ENCODE measurements around the gene NXPE3. TPM values are rescaled to one million over a fixed set of nuclear protein-coding genes. Genes with fewer than 3 reads are reported as not detected.

Gene NXPE3
- total and polyA plus RNA-seq, 10 of the 15 experiments (the other 5 are each of a cell fraction or from before 2014, with no cell fraction given), result 2.0 to 8.7 (median 5.2) TPM

GRCh38 chr3:101846709-101847108 is 67.7 kb downstream of the NXPE3 start:
- TF ChIP-seq CBFB (IDR thresholded peaks at IDR 0.05; ENCODE audit: low read depth), result no peak
- no peak; a peak in 1 of 6 replicates for TF ChIP-seq CTCF (IDR thresholded peaks at IDR 0.05 in 2 of 3, conservative IDR thresholded peaks at IDR 0.05 in 1 of 3; ENCODE audit: control insufficient read depth in 2 of 3, extremely low read depth in 1 of 3, insufficient read depth in 1 of 3, low read depth in 3 of 3, low read length in 3 of 3)
- no peak for TF ChIP-seq TAF1 (IDR thresholded peaks at IDR 0.05; ENCODE audit: borderline replicate concordance, low read depth, low read length)
- TF ChIP-seq KDM1A (IDR thresholded peaks at IDR 0.05; ENCODE audit: borderline replicate concordance), result no peak
- no peak for TF ChIP-seq IRF4 (IDR thresholded peaks at IDR 0.05; ENCODE audit: low read depth, low read length)
- no peak for TF ChIP-seq SP1 (IDR thresholded peaks at IDR 0.05; ENCODE audit: low read depth, low read length)
- no peak for TF ChIP-seq SRF (IDR thresholded peaks at IDR 0.05; ENCODE audit: low read depth in 2 of 2, low read length in 2 of 2)
- TF ChIP-seq SIX5 (IDR thresholded peaks at IDR 0.05; ENCODE audit: low read depth, low read length, severe bottlenecking), result no peak
- TF ChIP-seq REST (IDR thresholded peaks at IDR 0.05; ENCODE audit: low read depth, low read length), result no peak
- no peak for TF ChIP-seq RBBP5 (conservative IDR thresholded peaks at IDR 0.05)
- no peak for TF ChIP-seq POLR2AphosphoS5 (IDR thresholded peaks at IDR 0.05; ENCODE audit: low read length)
- TF ChIP-seq EGR1 (IDR thresholded peaks at IDR 0.05; ENCODE audit: borderline replicate concordance in 1 of 2, low read depth in 2 of 2, low read length in 2 of 2), result no peak
- no peak for TF ChIP-seq NR2F1 (conservative IDR thresholded peaks at IDR 0.05)
- Histone ChIP-seq H3K79me2 (ENCODE audit: control insufficient read depth, insufficient read depth, low read length) (peaks cover 87% of the 10 kb centered on the region), H3K27me3 (replicated peaks in 1 of 2; ENCODE audit: control insufficient read depth in 2 of 2, insufficient read depth in 2 of 2, low read length in 1 of 2) (no peaks in the 10 kb centered on the region), H3K36me3 (ENCODE audit: control insufficient read depth in 2 of 2, insufficient read depth in 2 of 2, low read length in 1 of 2) (peaks cover 2 to 3% of the 10 kb centered on the region in 2 experiments; a peak in 3 of 4 replicates), H3K4me3 (no peak overlapping the region), H3K27ac (ENCODE audit: control insufficient read depth, insufficient read depth) (no peak overlapping the region), H3K4me2 (ENCODE audit: control insufficient read depth, insufficient read depth) (0 out of 2 replicates have a peak overlapping the region, but pooled peaks have one; percentile 19), H4K20me1 (ENCODE audit: control insufficient read depth, insufficient read depth) (no peaks in the 10 kb centered on the region), H2AFZ (ENCODE audit: control insufficient read depth, low read depth, low read length) (no peak overlapping the region), H3K9ac (ENCODE audit: control insufficient read depth, insufficient read depth, low read length) (no peak overlapping the region), H3K9me3 (replicated peaks; ENCODE audit: control insufficient read depth, insufficient read depth, low read length) (peaks cover 5% of the 10 kb centered on the region; the same call in 2 of the 3 replicates), H3K4me1 (ENCODE audit: control insufficient read depth, insufficient read depth, low read length) (peaks cover 22% of the 10 kb centered on the region)
- no peak for FAIRE-seq
- BruUV-seq (replicated peaks), result no TSS peak
- no peak for DNase-seq (ENCODE audit: low read depth, low spot score)
- ATAC-seq, result no peak
- ChIA-PET RAD21 (ENCODE audit: unreplicated experiment) (interaction anchor here (0.7 to 1.4 kb wide), 7 partner anchors 11 to 378 kb away, joined by 3 to 6 read pairs (median 3); no protein-coding TSS in a partner anchor), POLR2A (interaction anchor here (1.3 to 4.3 kb wide), 3 partner anchors 11 to 32 kb away, joined by 3 to 66 read pairs (median 40); no protein-coding TSS in a partner anchor), CTCF (interaction anchor here (0.6 to 3.2 kb wide), 2 partner anchors 13 to 147 kb away, joined by 3 to 10 read pairs; no protein-coding TSS in a partner anchor), SMC1A (ENCODE audit: uncharacterized antibody, unreplicated experiment) (interaction anchor here (0.7 to 2.6 kb wide), 6 partner anchors 14 to 378 kb away, joined by 3 to 14 read pairs (median 5); no protein-coding TSS in a partner anchor)
- 50% methylated on average over 2 of the region's 2 CpGs for WGBS (ENCODE audit: insufficient coverage, insufficient replicate concordance, low lambda C conversion rate, missing lambda C conversion rate)
- in situ Hi-C loops (cut with MboI) (no loop called here), intact Hi-C loops (cut with micrococcal nuclease; ENCODE audit: unreplicated experiment) (no loop called here)
